Chondrocyte (in vitro differentiated cells): ENCODE results near the gene ATP6V1F. TPM values are rescaled to one million over a fixed set of nuclear protein-coding genes. Genes with fewer than 3 reads are reported as not detected.
"Not testable (repeated sequence)": the region's sequence is repeated elsewhere in the genome, so short reads cannot be mapped to it uniquely, and the experiment has no call there.

Experiments
- DNase-seq: peaks from one replicate; pipeline ENCODE4 v3.0.0; 2021; ENCODE audit warnings: mixed read lengths, low spot score
- H3K27ac Mint-ChIP-seq: one replicate; pipeline ENCODE4 v1.8.0; 2021; ENCODE audit warnings: mild to moderate bottlenecking, moderate library complexity, mixed read lengths; ENCODE audit not compliant: unreplicated experiment
- H3K27me3 Mint-ChIP-seq: 2 replicates; pipeline ENCODE4 v1.8.0; 2021; ENCODE audit warnings: low read depth, mixed read lengths
- H3K36me3 Mint-ChIP-seq: 2 replicates; pipeline ENCODE4 v1.8.0; 2021; ENCODE audit warnings: low read depth, mixed read lengths
- H3K4me1 Mint-ChIP-seq: 2 replicates; pipeline ENCODE4 v1.8.0; 2021; ENCODE audit warnings: low read depth, mild to moderate bottlenecking, mixed read lengths
- H3K4me3 Mint-ChIP-seq: one replicate; pipeline ENCODE4 v1.8.0; 2021; ENCODE audit warnings: mild to moderate bottlenecking, moderate library complexity, mixed read lengths; ENCODE audit not compliant: unreplicated experiment
- H3K9me3 Mint-ChIP-seq: 2 replicates; pipeline ENCODE4 v1.8.0; 2021; ENCODE audit warnings: low read depth, mixed read lengths
- CTCF ChIP-seq: fragments of 200-600 bp; sonication (generic); IDR thresholded peaks from 2 replicates; pipeline ENCODE4 v1.5.0; 2021; ENCODE audit warnings: antibody characterized with exemption, mild to moderate bottlenecking, moderate library complexity
- total RNA-seq: library from RNA; stranded (reverse); gene quantifications from 3 replicates; pipeline ENCODE4 v1.2.1, GENCODE V29; 2021

ATP6V1F gene
- total RNA-seq, 1 donor from 2014 or later: 154 TPM

GRCh38 chr7:128909625-128910568 is 47.2 kb downstream of the ATP6V1F start:
- Mint-ChIP-seq H3K27me3 (peaks cover 20% of the 10 kb centered on the region), H3K4me1 (peaks cover 11% of the 10 kb centered on the region), H3K36me3 (no peaks in the 10 kb centered on the region), H3K9me3 (no peaks in the 10 kb centered on the region), H3K27ac (peak overlapping the region; percentile 9), H3K4me3 (peak overlapping the region; percentile 75)
- TF ChIP-seq CTCF: no peak
- DNase-seq: no peak

- Mint-ChIP-seq H3K9me3 (no peaks in the 10 kb centered on the region), H3K27me3 (peaks cover 23% of the 10 kb centered on the region), H3K4me3 (peak within 1 kb of the TSS; percentile 75), H3K4me1 (peaks cover 11% of the 10 kb centered on the region), H3K36me3 (no peaks in the 10 kb centered on the region), H3K27ac (peak within 1 kb of the TSS; percentile 9)
- no peak for DNase-seq
- TF ChIP-seq CTCF: no peak
Observed at GRCh38 chr7:128910569-128910945, 47.9 kb downstream of the ATP6V1F start, which contains the start of gene KCP. Gene KCP (minus strand): TSS chr7:128910709. CDS start chr7:128910676, 33 bp downstream.

GRCh38 chr7:128911423-128912031 is 48.9 kb downstream of the ATP6V1F start:
- no peak overlapping the region for H3K4me3 Mint-ChIP-seq
- H3K27ac Mint-ChIP-seq: no peak overlapping the region
- no peak for TF ChIP-seq CTCF
- H3K9me3 Mint-ChIP-seq: no peaks in the 10 kb centered on the region
- no peak for DNase-seq
- peaks cover 20% of the 10 kb centered on the region for H3K27me3 Mint-ChIP-seq
- H3K4me1 Mint-ChIP-seq: peaks cover 11% of the 10 kb centered on the region
- H3K36me3 Mint-ChIP-seq: no peaks in the 10 kb centered on the region

- Mint-ChIP-seq H3K4me1 (peaks cover 11% of the 10 kb centered on the region), H3K27me3 (peaks cover 27% of the 10 kb centered on the region)
Observed at GRCh38 chr7:128912281-128912680, 49.6 kb downstream of the ATP6V1F start.

GRCh38 chr7:128912709-128913495 is 50.2 kb downstream of the ATP6V1F start:
- peaks cover 32% of the 10 kb centered on the region for H3K27me3 Mint-ChIP-seq
- DNase-seq, H3K4me3 Mint-ChIP-seq, H3K9me3 Mint-ChIP-seq, H3K27ac Mint-ChIP-seq, H3K36me3 Mint-ChIP-seq: not testable (repeated sequence)
- peaks cover 11% of the 10 kb centered on the region for H3K4me1 Mint-ChIP-seq

More at GRCh38 chr7:128912281-128912680, 49.6 kb downstream of the ATP6V1F start:
- H3K4me3 Mint-ChIP-seq: no peak overlapping the region
- no peak for TF ChIP-seq CTCF
- DNase-seq: no peak
- no peaks in the 10 kb centered on the region for H3K36me3 Mint-ChIP-seq
- H3K27ac Mint-ChIP-seq: no peak overlapping the region
- no peaks in the 10 kb centered on the region for H3K9me3 Mint-ChIP-seq
